Fibroblast of the conjunctiva (primary cell): Measurements from ENCODE around the gene ANGEL2.

Experiments used
- DNase-seq: peaks from one replicate; pipeline ENCODE4 v3.0.0-alpha.2; 2010; ENCODE audit warnings: low read depth

Gene ANGEL2

DNA sequence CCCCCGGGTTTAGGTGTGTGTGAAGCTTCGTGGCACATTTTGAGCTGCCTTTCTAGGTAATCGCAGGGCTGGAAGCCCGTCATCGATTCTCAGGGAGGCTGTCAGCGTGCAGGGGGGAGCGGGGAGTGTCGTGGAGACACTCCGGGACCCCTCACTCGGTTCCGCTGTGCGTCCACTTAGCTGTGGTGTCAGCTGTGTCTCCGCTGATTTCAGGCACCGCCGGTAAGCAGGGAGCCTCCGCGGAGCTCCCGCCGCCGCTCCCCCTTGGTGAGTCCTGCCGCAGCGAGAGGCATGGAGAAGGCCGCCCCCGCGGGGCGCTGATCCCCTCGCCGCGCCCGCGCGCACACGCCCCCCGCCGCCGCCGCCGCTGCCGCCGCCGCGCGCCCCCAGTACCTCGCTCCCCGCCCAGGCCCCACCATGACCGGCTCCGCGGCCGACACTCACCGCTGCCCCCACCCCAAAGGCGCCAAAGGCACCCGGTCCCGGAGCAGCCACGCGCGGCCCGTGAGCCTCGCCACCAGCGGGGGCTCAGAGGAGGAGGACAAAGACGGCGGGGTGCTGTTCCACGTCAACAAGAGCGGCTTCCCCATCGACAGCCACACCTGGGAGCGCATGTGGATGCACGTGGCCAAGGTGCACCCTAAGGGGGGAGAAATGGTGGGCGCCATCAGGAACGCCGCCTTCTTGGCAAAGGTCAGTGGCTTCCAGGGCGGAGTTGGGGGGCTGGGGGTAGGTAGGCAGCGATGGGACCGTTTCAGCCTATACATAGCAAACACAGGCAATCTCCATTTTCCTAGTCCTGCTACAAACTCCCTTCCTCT, 64.3 kb downstream of the ANGEL2 start:
- DNase-seq: no peak

DNA sequence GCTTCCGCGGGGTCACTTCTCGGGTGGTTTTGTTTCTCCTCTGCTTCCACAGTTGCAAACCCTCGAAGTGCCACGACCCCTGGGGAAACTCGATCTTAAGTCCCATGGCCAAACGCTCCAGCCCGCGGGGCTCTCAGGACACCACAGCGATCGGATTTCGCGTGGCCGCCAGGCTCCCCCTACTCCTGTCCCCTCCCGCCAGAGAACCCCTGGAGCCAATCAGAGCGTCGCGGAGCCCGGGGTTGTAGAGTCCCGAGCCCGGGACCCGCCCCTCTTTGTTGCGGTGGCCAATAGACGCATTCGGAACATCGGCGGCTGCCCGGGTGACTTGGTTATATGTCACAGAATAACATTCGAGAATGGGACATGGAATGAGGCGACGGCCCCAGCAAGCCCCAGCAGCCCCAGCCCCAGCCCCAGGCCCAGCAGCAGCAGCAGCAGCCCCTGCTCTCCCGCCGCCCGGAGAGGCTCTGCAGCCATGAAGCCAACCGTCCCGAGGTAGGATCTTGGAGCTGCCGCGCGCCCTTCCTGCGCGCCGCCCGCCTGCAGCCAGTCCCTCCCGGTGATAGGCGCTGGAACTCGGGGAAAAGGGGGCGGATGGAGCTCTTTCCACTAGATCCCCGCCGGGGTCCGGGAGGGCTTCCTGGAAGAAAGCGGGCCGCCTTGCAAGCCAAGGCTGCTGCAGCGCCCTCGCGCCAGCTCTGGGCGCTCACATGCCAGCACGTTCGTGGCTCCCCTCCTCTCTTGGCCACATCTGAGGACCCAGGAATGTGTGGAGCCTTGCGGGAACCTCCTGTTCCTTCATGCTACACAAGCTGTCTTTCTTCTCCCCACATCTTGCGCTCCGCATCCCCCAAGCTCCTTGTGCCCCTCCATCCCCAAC, 65.2 kb downstream of the ANGEL2 start, which contains the start of gene VASH2:
TSS of gene VASH2 (plus strand) at position 299 of the 883 bp plus-strand sequence. CDS start 1,002 bp downstream, outside the sequence.
- peak; percentile 13 for DNase-seq

DNA sequence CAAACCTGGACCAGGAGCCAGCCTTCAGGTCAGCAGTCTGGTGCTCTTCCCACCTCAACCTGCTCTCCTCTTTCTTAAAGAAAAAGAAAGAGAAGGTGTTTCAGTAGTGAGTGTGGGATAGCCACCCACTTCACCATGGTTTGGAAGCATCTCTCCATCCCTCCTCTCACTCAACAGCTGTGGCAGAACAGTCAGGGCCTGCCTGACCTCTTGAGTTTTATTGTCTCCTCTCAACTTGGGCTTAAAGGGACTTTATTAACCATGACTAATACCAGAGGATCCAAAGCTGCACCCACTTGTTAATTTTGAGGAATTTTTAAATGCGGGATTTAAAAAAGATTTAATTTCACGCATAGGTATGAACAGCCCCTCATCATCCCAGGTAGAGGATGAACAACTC, 65.9 kb downstream of the ANGEL2 start:
- no peak for DNase-seq

DNA sequence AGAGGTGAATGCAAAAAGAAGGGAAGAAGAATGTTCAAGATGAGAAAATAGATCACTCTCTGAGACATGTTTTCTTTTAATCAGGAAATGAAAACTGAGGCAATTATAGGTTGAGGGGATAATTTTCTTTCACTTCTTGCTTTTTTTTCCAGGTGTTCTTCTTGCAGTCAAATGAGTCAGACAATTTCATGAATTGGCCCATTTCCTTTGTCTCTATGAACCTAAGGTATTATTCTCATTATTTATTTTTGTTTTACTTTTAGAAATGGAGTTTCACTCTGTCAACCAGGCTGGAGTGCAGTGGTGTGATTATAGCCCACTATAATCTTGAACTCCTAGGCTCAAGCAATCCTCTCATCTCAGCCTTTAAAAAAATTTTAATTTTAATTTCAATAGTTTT, 68.8 kb downstream of the ANGEL2 start:
- DNase-seq: no peak

DNA sequence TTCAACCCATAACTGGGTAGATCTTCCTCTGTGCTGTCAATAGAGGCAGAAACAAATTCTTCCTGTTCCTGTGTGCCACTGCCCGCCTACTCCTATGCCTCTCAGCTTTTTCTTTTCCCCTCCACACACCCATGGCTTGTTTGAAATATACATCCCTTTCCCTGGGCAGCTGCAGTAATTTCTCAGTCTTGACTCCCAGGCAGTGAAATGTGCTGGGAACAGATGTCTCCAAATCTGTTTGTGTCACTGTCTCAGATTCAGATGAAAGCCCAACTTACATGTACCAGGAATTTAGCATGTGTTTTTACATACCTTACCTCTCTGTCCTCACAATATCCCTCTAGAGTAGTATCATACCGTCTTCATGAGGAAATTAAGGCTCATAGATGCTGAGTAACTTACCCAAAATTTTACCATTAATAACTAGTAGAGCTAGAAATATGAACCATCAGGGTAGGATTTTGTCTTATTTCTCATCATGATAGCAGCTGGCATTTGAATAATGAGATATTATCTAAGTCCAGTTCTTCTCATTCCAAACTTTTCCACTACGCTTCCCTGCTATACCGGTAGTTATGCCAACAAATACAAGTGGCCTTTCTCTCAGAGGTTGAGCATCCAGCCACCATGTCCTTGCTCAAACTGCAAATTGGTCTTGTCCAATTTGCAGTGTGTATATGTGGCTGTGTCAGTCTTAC, 70.1 kb downstream of the ANGEL2 start:
- no peak for DNase-seq

DNA sequence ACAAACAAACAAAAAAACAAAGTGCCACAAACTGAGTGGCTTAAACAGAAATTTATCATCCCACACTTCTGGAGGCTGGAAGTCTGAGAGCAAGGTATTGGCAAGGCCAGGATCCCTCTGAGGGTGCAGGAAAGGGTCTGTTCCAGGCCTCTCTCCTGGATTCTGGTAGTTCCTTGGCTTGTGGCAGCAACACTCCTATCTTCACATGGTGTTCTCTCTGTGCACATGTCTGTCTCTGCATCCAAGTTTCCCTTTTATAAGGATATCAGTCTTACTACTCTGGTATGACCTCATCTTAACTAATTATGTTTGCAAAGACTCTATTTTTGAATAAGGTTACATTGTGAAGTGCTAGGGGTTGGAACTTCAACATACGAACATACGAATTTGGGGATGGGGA, 70.6 kb downstream of the ANGEL2 start:
- DNase-seq: no peak

DNA sequence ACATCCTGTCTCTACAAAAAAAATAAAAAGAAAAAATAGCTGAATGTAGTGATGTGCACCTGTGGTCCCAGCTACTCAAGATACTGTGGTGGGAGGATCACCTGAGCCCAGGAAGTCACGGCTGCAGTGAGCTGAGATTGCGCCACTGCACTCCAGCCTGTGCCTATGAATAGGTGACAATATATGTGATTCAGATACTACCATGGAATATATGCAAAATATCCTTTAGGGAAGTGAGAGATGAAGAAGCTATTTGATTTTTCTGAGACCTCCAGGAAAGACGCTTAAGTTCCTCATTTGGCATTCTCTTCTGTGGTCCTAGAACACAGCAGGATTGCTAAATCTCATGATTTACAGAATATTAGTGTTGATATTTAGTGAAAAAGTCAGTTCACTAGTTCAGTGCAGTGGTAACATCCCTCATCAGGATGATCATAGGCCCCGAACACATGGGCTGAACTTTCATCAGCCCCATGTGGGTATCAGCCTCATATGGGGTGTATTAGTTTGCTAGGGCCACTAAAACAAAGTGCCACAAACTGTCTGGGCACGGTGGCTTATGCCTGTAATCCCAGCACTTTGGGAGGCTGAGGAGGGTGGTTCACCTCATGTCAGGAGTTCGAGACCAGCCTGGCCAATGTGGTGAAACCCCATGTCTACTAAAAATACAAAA, 71.3 kb downstream of the ANGEL2 start:
- no peak for DNase-seq

DNA sequence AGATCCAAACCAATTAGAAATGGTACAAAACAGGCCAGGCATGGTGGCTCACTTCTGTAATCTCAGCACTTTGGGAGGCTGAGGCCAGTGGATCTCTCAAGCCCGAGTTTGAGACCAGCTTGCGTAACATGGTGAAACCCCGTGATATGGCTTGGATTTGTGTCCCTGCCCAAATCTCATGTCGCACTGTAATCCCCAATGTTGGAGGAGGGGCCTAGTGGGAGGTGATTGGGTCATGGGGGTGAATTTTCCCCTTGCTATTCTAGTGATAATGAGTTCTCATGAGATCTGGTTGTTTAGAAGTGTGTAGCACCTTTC, 72.3 kb downstream of the ANGEL2 start:
- DNase-seq: no peak

DNA sequence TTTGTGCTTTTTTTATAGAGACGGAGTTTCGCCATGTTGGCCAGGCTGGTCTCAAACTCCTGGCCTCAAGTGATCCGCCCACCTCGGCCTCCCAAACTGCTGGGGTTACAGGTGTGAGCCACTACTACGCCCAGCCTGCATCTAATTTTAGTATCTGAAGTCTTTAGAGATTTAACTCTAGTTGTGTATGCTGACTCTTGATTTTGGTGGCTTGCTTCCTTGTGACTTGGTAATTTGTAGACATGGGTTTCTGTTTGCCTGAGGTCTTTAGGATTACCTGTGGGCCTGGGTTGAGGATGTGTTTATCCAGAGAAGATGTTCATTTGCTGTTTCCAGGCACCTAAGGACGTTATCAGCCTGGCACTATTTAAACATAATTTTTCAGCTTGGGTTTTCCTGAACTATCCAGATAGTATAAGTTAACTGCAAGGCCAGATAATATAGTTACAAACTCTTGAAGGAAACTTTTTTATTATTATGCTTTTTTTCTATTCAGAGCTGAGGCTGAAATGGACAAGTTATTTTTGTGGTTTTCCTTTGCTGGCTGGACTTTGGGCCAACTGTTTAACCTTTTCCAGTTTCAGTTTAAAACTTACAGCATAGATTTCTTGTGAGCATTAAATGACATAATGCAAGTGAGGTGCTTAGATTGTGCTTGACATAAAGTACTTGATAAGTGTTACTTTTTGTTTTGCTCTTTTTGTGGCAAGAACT, 72.8 kb downstream of the ANGEL2 start:
- no peak for DNase-seq
